ENCODE measurements around the gene GAB2. TPM values are rescaled to one million over a fixed set of nuclear protein-coding genes. Genes with fewer than 3 reads are reported as not detected.
"Not testable (repeated sequence)": the region's sequence is repeated elsewhere in the genome, so short reads cannot be mapped to it uniquely, and the experiment has no call there.

The GAB2 gene
- total RNA-seq, 1 experiment from 2014 or later: 0.70 TPM

DNA sequence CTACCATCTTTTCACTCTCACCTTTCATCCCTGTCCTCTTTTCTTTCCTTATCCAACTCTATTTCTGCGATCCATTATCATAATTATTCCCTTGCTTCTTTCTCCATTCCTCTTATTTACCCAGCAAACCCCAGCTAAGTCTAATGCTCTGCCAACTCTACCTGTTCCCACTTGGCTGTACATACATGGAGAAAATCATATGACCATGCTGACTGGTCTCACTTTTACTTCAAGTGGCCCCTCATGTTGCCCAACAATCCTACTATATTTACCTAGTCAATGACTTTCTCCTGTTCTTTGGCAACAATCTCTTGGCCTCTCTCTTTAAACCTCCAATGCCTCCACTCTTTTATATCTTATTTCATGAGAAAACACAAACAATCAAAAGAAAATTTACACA, 134.8 kb downstream of the GAB2 start:
- no peak for DNase-seq (ENCODE audit: low spot score)

- no peak for DNase-seq (ENCODE audit: low spot score)
Observed at GRCh38 chr11:78281511-78281910, 136.1 kb downstream of the GAB2 start.

DNA sequence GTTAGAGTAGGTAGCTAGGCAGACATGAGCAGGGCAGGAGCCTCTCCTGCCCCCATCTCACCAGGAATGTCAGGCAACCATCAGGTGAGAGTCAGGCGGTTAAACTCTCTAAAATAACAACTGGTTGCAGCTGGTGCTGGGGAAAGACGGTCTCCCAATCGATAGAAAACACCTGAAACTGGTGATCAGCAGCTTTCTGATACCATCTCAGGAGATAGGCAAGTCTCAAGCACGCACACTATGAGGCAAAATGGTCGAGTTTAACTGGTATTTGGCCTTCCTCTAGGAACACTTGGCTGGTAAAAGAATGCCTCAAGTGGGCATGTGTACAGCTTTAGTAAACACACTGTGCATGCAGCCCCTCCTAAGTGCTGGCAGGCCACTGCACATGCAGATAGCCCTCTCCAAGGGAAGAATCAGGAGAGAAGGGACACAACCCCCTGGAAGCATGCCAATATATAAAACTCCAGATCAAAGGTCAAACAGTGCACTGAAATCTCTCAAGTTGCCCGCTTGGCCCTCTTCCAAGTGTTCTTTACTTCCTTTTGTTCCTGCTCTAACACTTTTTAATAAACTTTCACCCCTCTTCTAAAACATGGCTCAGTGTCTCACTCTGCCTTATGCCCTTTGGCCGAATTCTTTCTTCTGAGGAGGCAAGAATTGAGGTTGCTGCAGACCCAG, 140.2 kb downstream of the GAB2 start:
- no peak for DNase-seq (ENCODE audit: low spot score)

- no peak for DNase-seq (ENCODE audit: low spot score)
Observed at GRCh38 chr11:78276311-78276710, 141.3 kb downstream of the GAB2 start.

GRCh38 chr11:78274739-78275138, 142.9 kb downstream of the GAB2 start:
- no peak for DNase-seq (ENCODE audit: low spot score)

DNA sequence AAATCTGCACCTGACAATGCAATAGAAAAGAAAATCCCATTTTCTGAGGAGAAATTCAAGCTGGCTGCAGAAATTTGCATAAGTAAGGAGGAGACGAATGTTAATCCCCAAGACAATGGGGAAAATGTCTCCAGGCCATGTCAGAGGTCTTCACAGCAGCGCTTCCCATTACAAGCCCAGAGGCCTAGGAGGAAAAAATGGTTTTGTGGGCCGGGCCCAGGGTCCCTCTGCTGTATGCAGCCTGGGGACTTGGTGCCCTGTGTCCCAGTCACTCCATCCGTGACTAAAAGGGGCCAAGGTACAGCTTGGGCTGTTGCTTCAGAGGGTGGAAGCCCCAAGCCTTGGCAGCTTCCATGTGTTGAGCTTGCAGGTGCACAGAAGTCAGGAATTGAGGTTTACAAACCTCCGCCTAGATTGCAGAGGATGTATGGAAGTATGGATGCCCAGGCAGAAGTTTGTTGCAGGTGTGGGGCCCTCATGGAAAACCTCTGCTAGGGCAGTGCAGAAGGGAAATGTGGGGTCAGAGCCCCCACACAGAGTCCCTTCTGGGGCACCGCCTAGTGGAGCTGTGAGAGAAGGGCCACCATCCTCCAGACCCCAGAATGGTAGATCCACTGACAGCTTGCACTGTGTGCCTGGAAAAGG, 144.9 kb downstream of the GAB2 start:
- not testable (repeated sequence) for DNase-seq (ENCODE audit: low spot score)

DNA sequence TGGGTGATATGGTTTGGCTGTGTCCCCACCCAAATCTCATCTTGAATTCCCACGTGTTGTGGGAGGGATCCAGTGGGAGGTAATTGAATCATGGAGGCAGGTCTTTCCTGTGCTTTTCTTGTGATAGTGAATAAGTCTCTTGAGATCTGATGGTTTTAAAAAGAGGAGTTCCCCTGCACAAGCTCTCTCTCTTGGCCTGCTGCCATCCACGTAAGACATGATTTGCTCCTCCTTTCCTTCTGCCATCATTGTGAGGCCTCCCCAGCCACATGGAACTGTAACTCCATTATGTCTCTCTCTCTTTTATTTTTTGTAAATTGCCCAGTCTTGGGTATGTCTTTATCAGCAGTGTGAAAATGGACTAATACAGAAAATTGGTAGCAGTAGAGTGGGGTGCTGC, 145.8 kb downstream of the GAB2 start:
- DNase-seq (ENCODE audit: low spot score): not testable (repeated sequence)

GRCh38 chr11:78270971-78271370, 146.6 kb downstream of the GAB2 start:
- no peak for DNase-seq (ENCODE audit: low spot score)

DNA sequence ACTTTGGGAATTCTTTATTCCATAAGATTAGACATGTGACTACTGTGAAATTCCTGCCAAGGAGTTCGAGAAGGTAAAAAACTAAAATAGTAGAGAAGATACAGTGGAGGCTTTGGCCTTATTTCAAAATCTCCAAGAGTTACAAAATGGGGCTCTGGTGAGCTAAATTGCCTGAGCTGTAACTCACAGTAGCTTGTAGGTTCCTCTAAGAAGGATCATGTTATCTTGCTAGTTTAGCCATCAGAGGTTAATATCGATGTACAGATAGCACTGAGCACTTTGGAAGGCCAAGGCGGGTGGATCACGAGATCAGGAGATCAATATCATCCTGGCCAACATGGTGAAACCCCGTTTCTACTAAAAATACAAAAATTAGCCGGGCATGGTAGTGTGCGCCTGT, 147.8 kb downstream of the GAB2 start:
- DNase-seq (ENCODE audit: low spot score): no peak

DNA sequence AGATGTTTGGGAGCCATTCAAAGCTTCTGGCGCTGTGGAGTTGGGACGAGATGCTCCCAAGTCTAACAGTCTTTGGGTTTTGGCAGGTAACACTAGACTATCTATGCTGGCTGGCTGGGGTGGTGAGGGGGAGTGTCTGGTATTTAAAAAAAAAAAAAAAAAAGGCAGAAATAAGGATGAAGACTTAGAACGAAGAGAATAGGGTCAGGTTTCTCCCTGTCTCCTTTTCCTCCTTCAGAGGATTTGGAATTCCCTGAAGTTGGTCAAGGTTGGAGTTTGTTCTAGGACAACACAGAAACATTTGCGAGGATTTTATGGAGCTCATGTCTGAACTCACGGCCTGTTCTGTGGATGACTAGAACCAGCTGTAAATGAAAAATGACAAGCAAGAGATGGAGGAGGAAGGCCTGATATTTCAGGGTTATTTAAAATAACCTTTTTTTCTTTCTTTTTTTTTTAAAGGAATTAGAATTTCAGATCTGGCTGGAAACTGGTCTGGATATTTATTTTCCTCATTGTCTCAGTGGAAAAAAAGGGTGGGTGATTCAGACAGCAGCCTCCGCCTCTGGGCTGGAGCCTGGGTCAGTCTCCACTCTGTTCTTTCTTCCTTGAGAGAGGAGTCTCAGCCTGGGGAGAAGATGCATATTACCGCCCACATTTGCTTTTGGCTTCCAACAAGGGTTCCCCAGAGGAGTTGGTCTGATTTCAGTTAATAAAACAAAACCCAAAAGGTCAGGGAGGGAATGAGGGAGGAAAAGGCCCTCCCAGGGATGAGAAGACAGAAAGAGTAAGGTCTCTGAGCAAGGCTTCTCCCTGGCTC, 148.8 kb downstream of the GAB2 start:
- DNase-seq (ENCODE audit: low spot score): no peak

DNA sequence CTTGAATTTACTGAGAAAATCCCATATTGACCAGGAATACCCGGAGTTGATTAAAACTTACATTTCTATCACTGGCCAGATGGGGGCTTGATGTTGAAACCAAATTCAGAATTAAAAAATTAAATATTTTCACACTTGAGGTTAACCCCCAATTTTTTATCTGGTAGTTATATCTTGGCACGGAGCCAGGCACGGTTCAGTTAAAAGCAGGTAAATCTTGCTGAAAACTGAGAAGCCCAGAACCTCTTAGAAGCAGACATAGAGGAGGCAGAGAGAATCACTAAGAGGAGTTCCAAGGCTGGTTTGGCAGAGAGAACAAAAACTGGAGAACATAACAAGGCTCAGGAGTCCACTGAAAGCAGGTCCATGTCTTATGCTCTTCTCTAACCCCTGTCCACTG, 151.2 kb downstream of the GAB2 start:
- no peak for DNase-seq (ENCODE audit: low spot score)

DNA sequence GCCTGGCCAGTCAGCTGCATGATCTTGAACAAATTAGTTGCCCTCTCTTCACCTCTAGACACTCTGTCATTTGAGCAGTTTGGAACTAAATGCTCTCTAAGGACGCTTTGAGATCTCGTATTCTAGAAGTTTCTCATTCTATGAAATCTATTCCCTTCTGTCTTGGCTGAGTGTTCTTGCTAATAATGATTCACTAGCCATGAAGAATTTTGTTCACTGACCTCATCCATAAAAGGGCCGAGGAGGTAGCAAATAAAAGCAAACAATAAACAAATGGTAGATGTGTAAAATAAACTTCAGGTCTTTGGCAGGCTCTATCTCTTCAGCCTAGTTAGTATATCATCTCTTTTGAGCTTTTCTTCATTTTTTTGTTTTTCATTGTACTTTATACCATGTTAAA, 152.3 kb downstream of the GAB2 start:
- DNase-seq (ENCODE audit: low spot score): no peak

GRCh38 chr11:78262691-78263090, 154.9 kb downstream of the GAB2 start:
- DNase-seq (ENCODE audit: low spot score): no peak

- DNase-seq (ENCODE audit: low spot score): no peak
Observed at GRCh38 chr11:78262238-78262637, 155.4 kb downstream of the GAB2 start.

DNA sequence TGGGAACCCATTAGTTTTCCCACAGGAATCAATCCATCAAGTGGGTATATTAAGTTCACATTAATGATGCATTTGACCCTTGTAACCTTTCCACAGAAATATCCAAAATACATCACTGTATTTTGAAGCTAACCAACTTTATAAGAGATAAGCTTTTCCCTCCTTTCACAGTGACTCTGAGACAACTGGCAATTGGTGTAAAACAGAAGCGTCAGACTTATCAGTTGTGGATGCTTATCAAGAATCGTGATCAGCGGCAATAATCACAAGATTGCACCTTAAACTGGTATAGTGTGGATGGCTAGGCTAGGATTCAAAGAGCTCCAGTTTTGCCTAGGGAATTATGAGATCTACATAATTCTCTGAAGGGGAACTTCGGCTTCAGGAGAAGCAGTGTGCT, 155.8 kb downstream of the GAB2 start:
- DNase-seq (ENCODE audit: low spot score): no peak

DNA sequence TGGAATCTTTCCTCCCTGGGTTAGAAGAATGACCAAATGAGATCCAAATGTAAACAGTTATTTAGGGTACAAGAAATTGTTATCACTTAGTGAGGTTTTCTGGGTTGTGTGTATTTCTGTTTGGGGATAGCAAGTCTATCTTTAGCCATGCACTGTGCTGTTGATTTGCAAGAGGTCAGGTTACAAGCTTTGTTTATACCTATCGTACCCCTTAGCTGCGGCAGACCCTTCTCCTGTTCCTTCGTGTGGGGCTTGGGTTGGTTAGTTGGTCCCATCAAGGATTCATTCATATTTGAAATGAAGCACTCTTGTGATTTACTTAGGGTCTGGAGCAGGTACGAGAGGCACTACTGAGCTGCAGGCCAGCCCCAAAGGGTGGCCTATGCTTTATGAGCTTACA, 156.3 kb downstream of the GAB2 start:
- no peak for DNase-seq (ENCODE audit: low spot score)

- DNase-seq (ENCODE audit: low spot score): no peak
Observed at GRCh38 chr11:78259777-78260487, 157.7 kb downstream of the GAB2 start.

DNA sequence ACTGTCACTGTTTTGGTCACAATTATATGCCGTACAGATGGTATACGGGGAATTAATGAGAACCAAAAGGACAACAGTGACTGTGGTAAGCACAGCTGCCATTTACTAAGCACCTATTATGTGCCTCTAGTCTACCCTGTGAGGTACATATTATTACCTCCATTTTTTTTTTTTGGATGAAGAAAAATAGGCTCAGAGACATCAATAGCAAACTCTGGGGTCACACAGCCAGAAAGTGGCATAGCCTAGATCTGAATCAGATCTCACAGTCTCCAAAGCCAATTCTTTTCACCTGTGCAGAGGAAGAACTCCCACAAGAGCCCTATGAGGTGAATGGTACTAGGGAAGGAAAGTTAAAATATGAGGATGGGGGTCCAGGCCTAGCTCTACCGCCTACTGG, 160.0 kb downstream of the GAB2 start:
- no peak for DNase-seq (ENCODE audit: low spot score)

DNA sequence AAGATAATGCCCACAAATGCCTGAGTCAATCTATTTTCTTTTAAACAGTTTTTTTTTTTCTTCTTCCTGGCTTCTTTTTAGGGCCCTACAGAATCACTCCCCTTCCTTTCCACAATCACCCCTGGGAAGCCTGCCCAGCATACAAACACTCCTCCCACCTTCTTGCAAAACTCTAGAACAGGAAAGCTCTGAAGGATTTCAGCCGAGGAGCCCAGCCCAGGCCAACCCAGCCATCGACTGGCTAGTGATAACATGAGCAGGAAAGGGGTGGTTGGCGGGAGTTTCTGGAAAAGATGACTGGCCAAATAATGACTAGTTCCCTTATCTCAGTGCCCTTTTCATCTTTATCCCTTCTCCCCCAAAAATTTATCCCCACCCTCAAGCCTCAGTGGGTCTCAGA, 160.7 kb downstream of the GAB2 start:
- peak; percentile 42 for DNase-seq (ENCODE audit: low spot score)

- DNase-seq (ENCODE audit: low spot score): no peak
Observed at GRCh38 chr11:78255919-78256318, 161.7 kb downstream of the GAB2 start.

GRCh38 chr11:78254268-78254667, 163.4 kb downstream of the GAB2 start:
- DNase-seq (ENCODE audit: low spot score): no peak

GRCh38 chr11:78253797-78254196, 163.8 kb downstream of the GAB2 start:
- DNase-seq (ENCODE audit: low spot score): no peak

Data from H4 (cell line).